GM18858 (cell line): Measurements from ENCODE around the gene FBXO44.

Source experiments
- ATAC-seq: cut with Tn5 transposase; IDR thresholded peaks from one replicate; pipeline ENCODE4 v1.9.1; 2021; ENCODE audit not compliant: unreplicated experiment

Gene FBXO44

DNA sequence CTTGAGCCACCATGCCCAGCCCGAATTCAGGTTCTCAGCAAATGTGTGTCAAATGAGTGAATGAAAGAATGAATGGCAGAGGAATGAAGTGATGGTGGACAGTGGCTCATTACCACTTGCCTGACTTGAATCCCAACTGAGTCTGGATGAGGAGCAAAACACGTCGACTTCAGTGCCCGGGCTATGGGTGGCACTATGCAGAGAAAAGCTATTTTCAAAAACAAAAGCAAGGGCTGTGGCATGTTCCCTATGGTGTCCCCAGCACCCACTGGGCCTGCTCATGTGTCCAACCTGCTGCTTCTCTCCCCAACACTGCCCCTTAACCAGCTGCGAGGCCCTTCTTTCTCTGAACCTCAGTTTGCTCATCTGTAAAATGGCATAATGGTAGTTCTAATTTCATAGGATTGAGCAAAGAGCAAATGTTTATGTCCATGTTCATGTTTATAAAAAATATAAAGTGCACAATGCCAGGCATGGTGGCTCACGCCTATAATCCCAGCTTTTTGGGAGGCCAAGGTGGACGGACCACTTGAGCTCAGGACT is 30.6 kb downstream of the FBXO44 start:
- ATAC-seq, result no peak

- no peak for ATAC-seq
Measured at GRCh38 chr1:11688506-11688905, 33.8 kb downstream of the FBXO44 start.

DNA sequence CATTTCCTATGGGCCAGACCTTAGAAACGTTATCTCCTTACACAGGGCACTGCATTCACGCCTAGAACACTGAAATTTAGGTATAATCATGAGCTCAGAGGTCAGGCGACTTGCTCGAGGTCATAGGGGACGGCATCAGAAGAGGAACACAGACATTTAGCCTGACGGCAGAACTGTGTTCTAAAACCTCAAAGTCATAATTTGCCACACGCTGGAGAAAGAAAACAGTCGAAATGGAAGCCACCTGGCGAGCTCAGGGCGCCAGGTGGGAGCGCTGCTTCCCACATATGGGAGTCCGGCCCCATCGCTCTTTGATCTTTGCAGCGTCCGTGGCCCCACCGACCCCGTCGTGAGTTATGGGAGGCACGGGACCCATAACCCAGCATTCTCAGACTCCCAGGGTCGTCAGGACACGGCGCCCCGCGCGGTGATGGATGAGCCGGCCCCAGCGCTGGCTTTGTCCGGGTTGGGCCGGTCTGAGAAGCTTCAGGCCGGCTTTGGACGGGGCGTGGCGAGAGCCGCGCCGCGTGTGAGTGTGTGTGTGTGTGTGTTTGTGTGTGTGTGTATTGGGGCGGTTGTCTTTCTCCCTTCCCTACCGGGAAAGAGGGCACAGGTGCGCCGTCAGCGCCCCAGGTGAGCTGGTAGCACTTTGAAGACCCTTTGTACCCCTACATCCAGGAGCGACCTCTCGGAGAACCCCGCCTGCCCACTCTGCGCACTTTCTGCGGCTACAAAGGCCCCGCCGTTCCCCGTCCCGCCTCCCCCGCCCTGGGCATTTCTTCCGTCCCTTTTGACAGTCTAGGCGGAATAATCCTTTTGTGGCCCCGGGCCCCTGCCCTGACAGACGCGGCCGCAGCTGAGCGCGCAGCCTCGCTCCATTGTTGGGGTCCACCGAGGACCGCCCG is 36.0 kb downstream of the FBXO44 start:
- ATAC-seq, result no peak

- no peak for ATAC-seq
Measured at GRCh38 chr1:11691302-11691914, 36.7 kb downstream of the FBXO44 start, which contains the start of gene DRAXIN. DRAXIN (plus strand) TSS chr1:11691710; CDS start chr1:11706259, 14,549 bp downstream.

DNA sequence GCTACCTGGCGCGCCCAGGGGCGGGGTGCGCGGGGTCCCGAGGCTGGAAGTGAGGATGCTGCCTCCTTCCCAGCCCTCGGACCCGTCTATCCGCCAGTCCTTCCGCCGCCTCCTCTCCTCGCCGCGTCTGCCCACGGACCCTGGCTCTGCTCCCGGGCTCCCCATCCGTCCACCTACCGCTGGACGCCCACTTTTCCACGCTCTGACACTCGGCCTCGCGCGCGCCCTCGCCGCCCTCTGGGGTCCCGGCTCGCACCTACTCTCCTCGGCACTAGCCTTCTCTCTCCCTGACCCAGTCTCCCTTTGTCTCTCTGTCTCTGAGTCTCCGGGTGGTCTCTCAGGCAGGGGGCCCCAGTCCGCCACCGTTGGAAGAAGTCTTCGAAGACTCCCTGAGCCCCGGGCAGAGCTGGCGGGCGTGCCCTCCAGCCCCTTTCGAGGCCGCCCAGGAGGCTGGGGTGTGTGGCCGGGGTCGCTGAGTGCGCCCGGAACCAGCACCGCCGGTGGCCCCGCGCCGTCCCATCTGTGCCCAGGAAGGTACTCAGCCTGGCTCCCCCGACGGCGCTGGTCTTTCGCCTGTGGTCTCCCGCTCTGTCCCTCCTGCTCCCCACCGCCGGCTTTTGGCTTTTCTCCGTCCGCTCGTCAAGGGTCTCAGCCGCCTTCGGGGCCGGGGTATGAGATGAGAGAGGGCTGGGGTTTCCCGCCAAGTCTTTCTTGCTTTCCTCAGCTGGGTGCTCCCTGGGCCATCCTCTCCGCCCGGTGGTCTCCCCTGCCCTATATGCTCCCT is 37.4 kb downstream of the FBXO44 start:
- ATAC-seq, result no peak

DNA sequence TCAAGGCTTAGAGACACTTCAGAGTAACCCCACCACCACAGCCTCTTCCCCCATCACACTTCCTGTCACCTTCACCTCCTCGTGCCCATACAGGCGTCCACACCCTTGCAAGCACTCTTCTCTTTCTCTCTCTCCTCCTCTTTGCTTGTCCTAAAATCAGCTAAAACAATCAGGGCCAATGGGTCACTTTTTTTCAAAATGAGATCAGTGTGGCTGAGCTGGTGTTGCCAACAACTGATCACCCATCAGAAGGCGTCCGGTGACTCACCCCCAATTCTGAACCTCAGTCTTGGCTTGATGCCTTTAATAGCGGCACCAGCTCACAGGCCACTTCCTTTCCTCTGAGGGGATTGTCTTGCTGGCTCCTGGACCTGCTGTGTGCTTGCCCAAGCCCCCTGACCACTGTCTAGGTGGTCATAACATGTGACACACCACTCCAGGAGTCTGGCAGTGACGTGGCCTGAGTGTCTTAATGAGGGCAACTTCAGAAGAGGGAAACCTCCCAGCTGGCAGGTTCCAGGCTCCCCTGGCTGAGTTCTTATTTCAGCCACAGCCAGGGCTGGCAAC is 38.4 kb downstream of the FBXO44 start:
- no peak for ATAC-seq

GRCh38 chr1:11693917-11694316 is 39.2 kb downstream of the FBXO44 start:
- no peak for ATAC-seq

GRCh38 chr1:11695861-11696260 is 41.2 kb downstream of the FBXO44 start:
- no peak for ATAC-seq

GRCh38 chr1:11697188-11697892 is 42.7 kb downstream of the FBXO44 start:
- no peak for ATAC-seq

DNA sequence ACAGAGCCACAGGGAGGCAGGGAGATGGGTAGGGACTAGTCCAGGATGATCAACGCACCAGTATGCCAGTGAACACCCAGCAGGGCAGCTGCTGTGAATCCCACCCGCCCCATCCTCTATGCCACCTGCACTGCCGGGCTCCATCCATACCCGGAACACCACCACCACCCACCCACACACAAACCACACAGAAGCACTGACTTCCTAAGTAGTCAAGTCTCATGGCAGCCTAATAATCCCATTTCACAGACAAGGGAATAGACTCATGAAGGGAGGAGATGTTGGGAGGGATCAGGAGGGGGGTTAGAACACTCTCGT is 43.2 kb downstream of the FBXO44 start:
- ATAC-seq, result no peak

DNA sequence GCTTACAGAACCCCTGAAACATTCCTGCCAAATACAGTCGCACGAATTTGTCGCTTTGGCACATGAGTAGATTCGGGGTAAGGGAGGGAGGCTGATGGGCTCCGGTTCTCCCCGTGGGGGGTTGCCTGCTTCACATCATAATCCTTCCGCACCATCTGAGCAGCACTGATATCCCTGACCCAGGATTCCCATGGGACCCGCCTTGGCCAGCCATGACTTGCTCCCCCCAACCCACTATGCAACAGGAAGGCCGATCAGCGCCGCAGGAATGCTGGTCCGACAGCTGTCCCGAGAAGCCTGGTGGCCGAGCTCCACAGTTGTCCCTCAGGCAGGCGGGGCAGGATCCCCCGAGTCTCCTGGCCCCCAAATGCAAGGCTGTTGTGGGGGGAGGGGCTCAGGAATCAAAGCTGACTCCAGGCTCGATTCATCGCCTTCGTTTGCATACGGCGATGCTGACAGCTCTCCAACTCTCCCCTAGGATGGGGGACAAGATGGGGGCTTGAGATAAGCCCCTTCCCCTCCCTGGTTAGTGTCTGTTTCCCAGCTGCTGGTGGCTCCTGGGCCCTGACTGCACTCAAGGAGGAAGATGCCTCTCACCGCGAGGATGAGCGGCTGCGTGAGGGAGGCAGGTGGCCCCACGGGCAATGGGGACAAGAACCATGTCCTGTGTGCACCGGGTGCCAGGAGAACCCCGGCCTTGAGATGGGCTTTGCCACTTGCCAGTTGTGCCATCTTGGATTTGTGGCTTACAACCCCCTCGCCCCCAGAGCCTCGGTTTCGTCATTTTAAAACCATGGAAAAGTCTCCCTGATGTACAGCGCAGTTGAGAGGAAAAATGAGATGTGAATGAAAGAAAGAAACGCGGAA is 46.2 kb downstream of the FBXO44 start:
- ATAC-seq, result no peak

DNA sequence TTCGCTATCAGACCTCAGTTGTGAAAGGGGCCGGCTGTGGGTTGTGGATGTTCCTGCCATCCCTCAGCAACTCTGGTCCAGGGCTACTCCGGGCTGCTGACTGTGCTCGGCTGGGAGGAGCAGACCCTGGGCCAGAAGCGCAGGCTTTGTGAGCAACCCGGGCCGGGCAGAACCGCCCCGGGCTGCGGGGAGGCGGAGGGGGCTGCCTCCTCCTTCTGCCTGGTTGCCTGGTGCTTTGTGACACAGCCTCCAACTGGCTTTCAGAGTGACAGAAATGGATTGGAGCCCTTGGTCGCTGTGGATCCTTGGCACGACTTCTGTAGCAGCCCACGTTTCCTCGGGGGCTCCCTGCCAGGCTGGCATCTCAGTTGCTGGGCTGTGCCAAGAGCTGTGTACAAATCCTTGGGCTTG is 46.9 kb downstream of the FBXO44 start:
- no peak for ATAC-seq

DNA sequence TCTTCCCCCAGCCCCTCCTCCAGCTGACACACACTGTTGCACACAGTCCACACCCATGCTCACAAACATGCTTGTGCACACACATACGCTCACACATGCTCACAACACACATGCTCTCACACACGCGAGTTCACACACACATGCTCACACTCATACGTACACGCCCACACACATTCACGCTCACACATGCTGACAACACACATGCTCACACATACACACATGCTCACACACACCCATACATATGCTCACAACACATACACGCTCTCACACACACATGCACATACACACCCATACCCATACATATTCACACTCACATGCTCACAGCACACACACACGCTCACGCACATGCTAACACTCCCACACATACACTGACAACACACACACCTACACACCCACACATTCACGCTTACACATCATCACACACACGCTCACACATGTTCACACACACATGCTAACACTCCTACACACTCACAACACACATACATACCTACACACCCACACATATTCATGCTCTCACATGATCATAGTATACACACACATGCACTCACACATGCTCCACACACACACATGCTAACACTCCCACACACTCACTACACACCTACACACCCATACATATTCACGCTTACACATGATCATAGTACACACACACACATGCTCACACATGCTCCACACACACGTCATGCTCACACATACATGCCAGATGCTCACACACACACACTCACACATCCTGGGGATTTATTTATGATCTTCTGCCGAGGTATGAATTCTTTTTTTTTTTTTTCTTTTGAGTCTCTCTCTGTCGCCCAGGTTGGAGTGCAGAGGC is 47.5 kb downstream of the FBXO44 start:
- ATAC-seq, result no peak

DNA sequence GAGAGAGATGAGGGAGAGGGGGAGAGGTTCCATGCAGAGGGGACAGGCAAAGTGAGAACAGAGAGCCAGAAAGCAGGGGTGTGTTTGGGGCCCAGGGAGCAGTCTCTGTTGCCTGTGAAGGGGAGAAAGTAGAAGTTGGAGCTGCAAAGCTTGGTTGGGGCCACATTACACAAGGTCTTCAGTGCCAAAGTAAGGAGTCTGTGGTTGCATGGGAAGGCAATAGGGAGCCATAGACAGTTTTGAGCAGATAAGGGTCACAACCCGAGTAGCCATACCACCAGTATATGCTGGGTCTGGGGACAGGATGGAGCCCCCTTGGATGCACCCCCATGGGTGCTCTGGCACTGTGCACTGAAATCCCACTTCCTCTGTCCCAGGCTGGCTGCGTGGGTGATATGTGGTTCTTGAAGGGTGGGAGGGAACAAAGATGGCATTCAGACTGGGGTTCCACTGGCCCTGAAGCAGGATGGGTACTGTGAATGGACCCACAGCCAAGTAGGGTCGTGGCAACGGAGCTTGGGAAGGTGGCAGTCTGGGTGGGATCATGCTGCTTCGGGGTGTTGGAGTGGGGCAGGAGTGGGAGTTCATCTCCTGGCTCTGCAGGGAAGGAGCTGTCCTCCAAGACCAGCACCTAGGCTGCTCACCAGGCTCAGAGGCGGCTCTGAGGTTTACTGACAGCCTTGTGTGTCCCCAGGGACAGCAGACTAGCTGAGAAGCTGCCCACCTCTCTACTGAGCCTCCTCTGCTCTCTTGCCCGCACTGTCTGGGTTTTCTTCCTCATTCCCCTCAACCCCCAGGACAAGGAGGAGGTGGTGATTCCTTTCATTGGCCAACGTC is 48.9 kb downstream of the FBXO44 start:
- ATAC-seq, result no peak

- no peak for ATAC-seq
Measured at GRCh38 chr1:11704194-11704529, 49.5 kb downstream of the FBXO44 start.

GRCh38 chr1:11704691-11705475 is 50.2 kb downstream of the FBXO44 start:
- no peak for ATAC-seq

- no peak for ATAC-seq
Measured at GRCh38 chr1:11705596-11705995, 50.9 kb downstream of the FBXO44 start.
